ENCODE data around the gene AGAP1. TPM values are rescaled to one million over a fixed set of nuclear protein-coding genes. Genes with fewer than 3 reads are reported as not detected.
"Not testable (repeated sequence)": the region's sequence is repeated elsewhere in the genome, so short reads cannot be mapped to it uniquely, and the experiment has no call there.

The AGAP1 gene
- total RNA-seq, 2 donors from 2014 or later: 19.1 to 20.8 TPM

DNA sequence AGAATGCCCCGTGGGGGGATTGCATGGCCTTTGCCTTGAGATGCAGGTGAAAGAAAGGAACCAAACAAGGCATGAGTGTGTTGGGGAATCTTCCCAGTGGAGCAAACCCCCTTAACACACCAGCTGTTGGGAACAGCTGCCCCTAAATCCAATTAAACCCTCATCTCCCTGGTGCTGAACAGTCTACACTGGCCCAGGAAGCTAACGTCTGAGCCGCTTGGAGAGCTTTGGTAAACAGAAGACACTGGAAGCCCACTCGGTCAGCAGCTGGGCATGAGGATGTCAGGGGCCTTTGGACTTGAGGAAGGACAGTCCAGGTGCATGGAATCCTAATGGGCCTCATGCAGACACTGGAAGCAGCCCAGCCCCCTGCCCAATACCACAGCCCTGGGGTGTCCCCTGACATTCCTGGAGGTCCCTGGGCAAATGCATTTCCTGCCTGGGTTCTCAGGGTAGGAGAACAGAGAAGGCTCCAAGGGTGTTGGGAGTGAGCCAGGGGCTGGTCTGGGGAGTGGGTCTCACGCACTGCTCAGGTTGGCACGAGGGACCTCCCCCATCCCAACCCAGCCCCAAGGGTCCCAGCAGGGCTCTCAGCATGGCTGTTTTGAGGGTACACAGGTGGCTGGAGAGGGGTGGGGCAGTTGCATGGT lies 636.6 kb downstream of the AGAP1 start:
- Histone ChIP-seq H3K27ac (no peak overlapping the region), H3K36me3 (no peaks in the 10 kb centered on the region), H3K4me3 (no peak overlapping the region), H3K27me3 (replicated peaks; ENCODE audit: insufficient read depth) (no peaks in the 10 kb centered on the region), H3K9me3 (no peaks in the 10 kb centered on the region), H3K4me1 (ENCODE audit: control insufficient read depth in 1 of 2, low read depth in 2 of 2) (no peaks in the 10 kb centered on the region)
- ATAC-seq (ENCODE audit: insufficient number of reproducible peaks, low FRiP score, low read depth) (no peak), DNase-seq (ENCODE audit: low spot score) (no peak)
- TF ChIP-seq, protein P1, sequence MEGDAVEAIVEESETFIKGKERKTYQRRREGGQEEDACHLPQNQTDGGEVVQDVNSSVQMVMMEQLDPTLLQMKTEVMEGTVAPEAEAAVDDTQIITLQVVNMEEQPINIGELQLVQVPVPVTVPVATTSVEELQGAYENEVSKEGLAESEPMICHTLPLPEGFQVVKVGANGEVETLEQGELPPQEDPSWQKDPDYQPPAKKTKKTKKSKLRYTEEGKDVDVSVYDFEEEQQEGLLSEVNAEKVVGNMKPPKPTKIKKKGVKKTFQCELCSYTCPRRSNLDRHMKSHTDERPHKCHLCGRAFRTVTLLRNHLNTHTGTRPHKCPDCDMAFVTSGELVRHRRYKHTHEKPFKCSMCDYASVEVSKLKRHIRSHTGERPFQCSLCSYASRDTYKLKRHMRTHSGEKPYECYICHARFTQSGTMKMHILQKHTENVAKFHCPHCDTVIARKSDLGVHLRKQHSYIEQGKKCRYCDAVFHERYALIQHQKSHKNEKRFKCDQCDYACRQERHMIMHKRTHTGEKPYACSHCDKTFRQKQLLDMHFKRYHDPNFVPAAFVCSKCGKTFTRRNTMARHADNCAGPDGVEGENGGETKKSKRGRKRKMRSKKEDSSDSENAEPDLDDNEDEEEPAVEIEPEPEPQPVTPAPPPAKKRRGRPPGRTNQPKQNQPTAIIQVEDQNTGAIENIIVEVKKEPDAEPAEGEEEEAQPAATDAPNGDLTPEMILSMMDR (IDR thresholded peaks at IDR 0.05): no peak

DNA sequence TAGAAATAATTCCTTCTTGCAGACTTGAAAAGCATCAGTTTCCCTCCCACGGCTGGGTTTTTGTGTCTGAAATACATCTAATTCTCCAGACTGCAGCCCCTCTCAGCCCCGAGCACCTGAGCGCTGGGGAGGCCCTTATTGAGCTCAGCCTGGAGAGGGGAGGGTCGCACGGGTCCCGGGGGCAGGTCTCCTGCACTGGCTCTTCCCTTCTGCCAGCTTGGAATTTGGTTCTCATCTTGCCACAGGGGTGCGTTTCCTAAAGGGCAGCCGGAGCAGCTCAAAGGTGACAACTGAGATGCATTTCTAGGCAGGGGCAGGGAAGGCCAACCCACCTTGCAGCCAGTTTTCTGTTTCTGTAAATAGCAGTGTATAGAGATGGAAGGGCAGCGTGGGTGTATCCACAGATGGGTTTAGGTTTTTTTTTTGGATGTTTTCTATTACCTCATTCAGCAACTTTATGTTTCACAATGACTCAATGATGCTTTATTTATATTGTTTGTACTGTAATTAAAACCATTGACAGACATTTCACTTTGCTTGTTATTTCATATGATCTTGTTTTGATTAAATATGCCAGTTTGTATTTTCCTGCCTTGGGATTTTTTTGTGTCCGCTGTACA lies 637.3 kb downstream of the AGAP1 start:
- Histone ChIP-seq H3K36me3 (no peaks in the 10 kb centered on the region), H3K4me3 (no peak overlapping the region), H3K27me3 (replicated peaks; ENCODE audit: insufficient read depth) (no peaks in the 10 kb centered on the region), H3K4me1 (ENCODE audit: control insufficient read depth in 1 of 2, low read depth in 2 of 2) (no peaks in the 10 kb centered on the region), H3K9me3 (no peaks in the 10 kb centered on the region), H3K27ac (no peak overlapping the region)
- ATAC-seq (ENCODE audit: insufficient number of reproducible peaks, low FRiP score, low read depth) (no peak), DNase-seq (ENCODE audit: low spot score) (no peak)
- TF ChIP-seq, protein P1 (IDR thresholded peaks at IDR 0.05): no peak

DNA sequence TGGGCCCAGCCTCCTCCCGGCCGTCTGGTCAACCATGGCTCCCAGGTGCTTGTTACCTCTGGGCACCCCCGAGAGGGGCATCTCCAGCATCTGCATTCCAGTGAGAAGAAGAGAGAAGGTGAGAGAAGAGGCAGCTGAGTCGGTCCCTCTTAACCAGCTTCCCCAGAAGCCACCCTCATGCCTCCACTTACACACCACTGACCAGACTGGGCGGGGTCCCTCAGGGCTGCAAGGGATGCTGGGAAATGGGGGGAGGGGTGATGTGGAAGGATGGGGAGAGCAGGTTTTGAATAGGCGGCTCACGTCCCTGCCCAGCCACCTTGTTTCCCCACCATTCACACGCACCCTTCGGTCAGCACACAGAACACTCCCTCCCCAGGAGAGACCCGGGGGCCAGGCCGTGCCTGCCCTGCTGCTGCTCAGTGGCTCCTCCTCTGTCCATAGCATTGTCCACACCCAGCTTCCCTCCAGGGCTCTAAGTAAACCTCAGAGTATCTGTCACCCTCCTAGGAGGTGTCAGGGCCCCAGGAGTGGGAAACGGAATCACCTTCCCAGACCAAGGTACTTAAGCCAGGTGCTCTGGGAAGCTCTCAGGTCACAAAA lies 639.7 kb downstream of the AGAP1 start:
- no peak for ATAC-seq (ENCODE audit: insufficient number of reproducible peaks, low FRiP score, low read depth)
- Histone ChIP-seq H3K36me3 (no peaks in the 10 kb centered on the region), H3K9me3 (no peaks in the 10 kb centered on the region), H3K27ac (no peak overlapping the region), H3K27me3 (replicated peaks; ENCODE audit: insufficient read depth) (no peaks in the 10 kb centered on the region), H3K4me3 (no peak overlapping the region), H3K4me1 (ENCODE audit: control insufficient read depth in 1 of 2, low read depth in 2 of 2) (no peaks in the 10 kb centered on the region)
- DNase-seq (ENCODE audit: low spot score): no peak
- TF ChIP-seq, protein P1 (IDR thresholded peaks at IDR 0.05): no peak

DNA sequence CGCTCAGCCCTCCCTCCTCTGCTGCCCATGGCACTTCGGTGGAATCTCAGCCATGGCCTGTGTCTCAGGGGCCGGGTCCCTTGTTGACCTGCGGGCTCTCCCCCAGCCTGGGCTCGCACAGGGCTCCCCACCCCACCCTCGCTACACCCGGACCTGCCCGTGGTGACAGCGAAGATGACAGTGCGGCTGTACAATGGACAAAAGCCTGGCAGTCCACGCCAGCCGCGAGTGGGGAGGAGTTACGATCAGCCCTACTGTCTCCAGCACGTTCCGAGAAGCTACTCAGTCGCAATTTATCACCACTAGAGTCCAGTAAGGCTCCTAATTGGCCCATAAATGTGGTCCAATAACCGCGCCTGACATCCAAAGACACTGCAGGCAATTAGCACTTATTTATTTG lies 642.7 kb downstream of the AGAP1 start:
- H3K9me3 ChIP-seq: no peaks in the 10 kb centered on the region
- H3K27me3 ChIP-seq (replicated peaks; ENCODE audit: insufficient read depth): no peaks in the 10 kb centered on the region
- no peaks in the 10 kb centered on the region for H3K4me1 ChIP-seq (ENCODE audit: control insufficient read depth in 1 of 2, low read depth in 2 of 2)
- H3K4me3 ChIP-seq: no peak overlapping the region
- H3K36me3 ChIP-seq: no peaks in the 10 kb centered on the region
- TF ChIP-seq, protein P1 (IDR thresholded peaks at IDR 0.05): no peak
- H3K27ac ChIP-seq: no peak overlapping the region
- no peak for DNase-seq (ENCODE audit: low spot score)
- no peak for ATAC-seq (ENCODE audit: insufficient number of reproducible peaks, low FRiP score, low read depth)

DNA sequence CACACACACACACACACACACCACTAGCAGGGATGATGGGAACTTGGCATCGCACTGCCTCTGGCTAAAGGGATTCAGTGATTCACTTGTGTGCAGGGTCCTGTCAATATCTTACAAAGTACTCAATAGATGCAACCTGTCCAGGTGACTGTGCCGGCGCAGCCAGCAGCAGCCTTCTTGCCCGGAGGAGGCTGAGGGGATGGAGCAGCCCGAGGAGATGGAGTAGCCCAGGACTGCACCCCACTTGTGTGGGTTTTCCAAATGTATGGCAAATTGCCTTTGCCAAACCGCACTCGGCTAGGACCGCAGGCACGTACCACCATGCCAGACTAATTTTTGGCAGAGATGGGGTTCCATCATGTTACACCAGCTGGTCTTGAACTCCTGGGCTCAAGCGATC lies 643.2 kb downstream of the AGAP1 start:
- Histone ChIP-seq H3K27me3 (replicated peaks; ENCODE audit: insufficient read depth) (no peaks in the 10 kb centered on the region), H3K9me3 (no peaks in the 10 kb centered on the region), H3K27ac (no peak overlapping the region), H3K36me3 (no peaks in the 10 kb centered on the region), H3K4me3 (no peak overlapping the region), H3K4me1 (ENCODE audit: control insufficient read depth in 1 of 2, low read depth in 2 of 2) (no peaks in the 10 kb centered on the region)
- TF ChIP-seq, protein P1 (IDR thresholded peaks at IDR 0.05): no peak
- ATAC-seq (ENCODE audit: insufficient number of reproducible peaks, low FRiP score, low read depth): no peak
- DNase-seq (ENCODE audit: low spot score): no peak

DNA sequence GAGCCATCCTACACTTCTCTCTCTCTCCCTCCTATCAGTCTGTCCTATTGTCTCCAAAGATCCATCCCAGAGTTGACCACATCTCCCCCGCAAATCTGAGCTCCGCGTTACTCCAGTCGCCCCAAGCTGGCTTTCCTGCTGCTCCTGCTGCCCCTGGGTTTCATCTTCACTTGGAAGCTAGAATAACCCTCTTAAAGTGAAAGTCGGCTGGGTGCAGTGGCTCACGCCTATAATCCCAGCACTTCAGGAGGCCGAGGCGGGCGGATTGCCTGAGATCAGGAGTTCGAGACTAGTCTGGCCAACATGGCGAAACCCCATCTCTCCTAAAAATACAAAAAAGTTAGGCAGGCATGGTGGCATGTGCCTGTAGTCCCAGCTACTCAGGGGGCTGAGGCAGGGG lies 647.8 kb downstream of the AGAP1 start:
- DNase-seq (ENCODE audit: low spot score); H3K9me3 ChIP-seq; H3K27ac ChIP-seq; H3K27me3 ChIP-seq (replicated peaks; ENCODE audit: insufficient read depth); ATAC-seq (ENCODE audit: insufficient number of reproducible peaks, low FRiP score, low read depth); H3K36me3 ChIP-seq; H3K4me3 ChIP-seq; H3K4me1 ChIP-seq (ENCODE audit: control insufficient read depth in 1 of 2, low read depth in 2 of 2): not testable (repeated sequence)

Data from thoracic aorta (tissue), 2 donors.